Tibial nerve (tissue), 4 donors: ENCODE data around the gene CYBA. TPM values are rescaled to one million over a fixed set of nuclear protein-coding genes. Genes with fewer than 3 reads are reported as not detected.

ENCODE experiments used
- DNase-seq, 2 donors: peaks; one replicate each; pipeline ENCODE4 v3.0.0-alpha.2; 2019; ENCODE audit warnings: low spot score in 2 of 2
- H3K27ac ChIP-seq, 4 donors: fragments of 200-600 bp; sonication (generic) in 3 of 4; one replicate each; pipeline ENCODE4 v1.5.1; 2017 to 2019; ENCODE audit warnings: mild to moderate bottlenecking in 1 of 4
- H3K27me3 ChIP-seq, 2 donors: fragments of 200-600 bp; sonication (generic) in 1 of 2; one replicate each; pipeline versions ENCODE4 v1.5.1 to v1.6.0; 2017 to 2019
- H3K36me3 ChIP-seq, 3 donors: fragments of 200-600 bp; sonication (generic); one replicate each; pipeline ENCODE4 v1.5.1; 2018 to 2019
- H3K4me1 ChIP-seq, 4 donors: fragments of 200-600 bp; sonication (generic) in 3 of 4; one replicate each; pipeline ENCODE4 v1.5.1; 2017 to 2019
- H3K4me3 ChIP-seq, 4 donors: fragments of 200-600 bp; sonication (generic) in 3 of 4; one replicate each; pipeline ENCODE4 v1.5.1; 2017 to 2019; ENCODE audit warnings: mild to moderate bottlenecking in 1 of 4, moderate library complexity in 1 of 4
- H3K9me3 ChIP-seq, 4 donors: fragments of 200-600 bp; sonication (generic) in 3 of 4; one replicate each; pipeline ENCODE4 v1.5.1; 2017 to 2019
- CTCF ChIP-seq, 5 experiments: fragments of 200-600 bp in 3 of 5; fragments of 450-650 bp in 2 of 5; sonication (generic) in 3 of 5; IDR thresholded peaks; one replicate each; pipeline ENCODE4 v1.5.1; 2016 to 2019; ENCODE audit warnings: antibody characterized with exemption in 5 of 5, mild to moderate bottlenecking in 3 of 5, moderate library complexity in 2 of 5
- EP300 ChIP-seq, 2 donors: sonication (generic); formaldehyde crosslinking; IDR thresholded peaks; one replicate each; pipeline ENCODE4 v1.6.1; 2017; ENCODE audit warnings: antibody characterized with exemption in 2 of 2, mild to moderate bottlenecking in 1 of 2
- POLR2A ChIP-seq, 2 donors: fragments of 450-650 bp; IDR thresholded peaks; one replicate each; pipeline ENCODE4 v1.6.1; 2017; ENCODE audit warnings: antibody characterized with exemption in 2 of 2, mild to moderate bottlenecking in 2 of 2, moderate library complexity in 2 of 2
- WGBS, 2 donors: methylation state at CpG; one replicate each; pipeline ENCODE4 v1.1.5; 2018; 5-methylcytosine and 5-hydroxymethylcytosine counted together
- total RNA-seq, 4 donors: library from RNA; depleted of rRNA; stranded (reverse); fragments of >200 nt; gene quantifications; one replicate each; pipeline ENCODE4 v1.1.0, GENCODE V29; 2016

Gene CYBA
- total RNA-seq, 4 donors from 2014 or later: 86.3 to 199 (median 121) TPM

DNA sequence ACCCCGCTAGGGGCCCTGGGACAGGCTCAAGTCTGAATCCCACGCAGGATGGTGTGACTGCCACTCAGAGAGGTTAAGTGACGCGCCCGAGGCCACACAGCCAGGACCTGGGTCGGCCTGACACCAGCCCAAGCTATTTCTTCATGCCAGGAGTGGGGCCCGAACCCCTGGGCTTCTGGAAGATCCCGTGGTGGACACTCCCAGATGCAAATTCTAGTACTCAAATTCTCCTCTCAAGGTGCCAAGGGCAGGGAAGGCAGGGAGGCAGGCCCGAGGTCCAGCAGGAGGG, 7.3 kb downstream of the CYBA start:
- TF ChIP-seq EP300 (IDR thresholded peaks at IDR 0.05) (no peak), CTCF (IDR thresholded peaks at IDR 0.05) (no peak), POLR2A (IDR thresholded peaks at IDR 0.05) (no peak)
- WGBS, 2 donors: 85 to 100% methylated on average over 3 to 8 of the region's 9 CpGs
- DNase-seq: no peak
- Histone ChIP-seq H3K9me3 (no peaks in the 10 kb centered on the region), H3K27ac (no peak overlapping the region), H3K27me3 (peaks cover 0 to 26% of the 10 kb centered on the region in 2 donors), H3K4me3 (no peak overlapping the region), H3K36me3 (peaks cover 0 to 51% (median 0%) of the 10 kb centered on the region in 3 donors), H3K4me1 (peaks cover 0 to 21% (median 0%) of the 10 kb centered on the region in 4 donors)

DNA sequence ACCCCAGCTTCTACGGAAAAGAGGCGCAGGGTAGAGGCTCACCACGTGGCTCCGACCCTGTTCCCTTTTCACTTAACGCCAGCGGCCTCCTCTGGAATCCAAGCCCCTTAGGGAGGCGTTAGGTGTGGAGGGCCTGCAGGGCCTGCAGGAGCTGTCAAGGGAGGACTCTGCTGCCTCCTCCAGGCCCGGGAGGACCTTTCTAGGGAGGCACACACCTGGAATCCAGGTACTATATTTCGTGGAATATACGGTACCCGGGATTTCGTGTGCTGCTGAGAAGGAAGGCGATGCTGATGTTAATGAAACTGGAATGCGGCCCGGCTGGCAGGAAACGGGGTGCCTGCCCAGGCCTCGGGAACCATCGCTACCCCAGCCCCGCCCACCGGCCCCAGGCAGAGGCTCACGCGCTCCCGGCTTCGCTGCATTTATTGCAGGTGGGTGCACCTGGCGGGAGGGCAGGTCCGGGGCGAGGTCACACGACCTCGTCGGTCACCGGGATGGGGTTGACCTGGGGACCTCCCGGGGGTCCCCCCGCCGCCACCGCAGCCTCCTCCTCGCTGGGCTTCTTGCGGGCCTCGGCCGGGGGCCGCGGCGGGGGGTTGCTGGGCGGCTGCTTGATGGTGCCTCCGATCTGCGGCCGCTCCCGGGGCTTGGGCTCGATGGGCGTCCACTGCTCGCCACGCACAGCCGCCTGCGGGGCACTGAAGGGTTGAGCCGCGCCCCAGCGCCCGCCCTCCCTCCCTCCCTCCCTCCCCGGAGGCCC, 7.8 kb downstream of the CYBA start:
- peaks cover 0 to 51% (median 0%) of the 10 kb centered on the region in 3 donors for H3K36me3 ChIP-seq
- H3K27me3 ChIP-seq: peaks cover 0 to 31% of the 10 kb centered on the region in 2 donors
- TF ChIP-seq POLR2A (IDR thresholded peaks at IDR 0.05): no peak
- no peak for TF ChIP-seq CTCF (IDR thresholded peaks at IDR 0.05)
- no peak for TF ChIP-seq EP300 (IDR thresholded peaks at IDR 0.05)
- 76 to 86% methylated on average over 33 to 35 of the region's 58 CpGs for WGBS, 2 donors
- H3K9me3 ChIP-seq: no peaks in the 10 kb centered on the region
- peaks cover 0 to 24% (median 0%) of the 10 kb centered on the region in 4 donors for H3K4me1 ChIP-seq
- H3K27ac ChIP-seq: no peak overlapping the region
- H3K4me3 ChIP-seq: no peak overlapping the region
- no peak for DNase-seq

GRCh38 chr16:88640498-88641247, 10.2 kb downstream of the CYBA start:
- no peak for DNase-seq
- TF ChIP-seq EP300 (IDR thresholded peaks at IDR 0.05) (no peak), POLR2A (IDR thresholded peaks at IDR 0.05) (no peak), CTCF (IDR thresholded peaks at IDR 0.05) (no peak)
- peaks cover 0 to 52% of the 10 kb centered on the region in 2 donors for H3K27me3 ChIP-seq
- peaks cover 0 to 28% (median 0%) of the 10 kb centered on the region in 3 donors for H3K36me3 ChIP-seq
- H3K4me1 ChIP-seq: peaks cover 0 to 19% (median 0%) of the 10 kb centered on the region in 4 donors
- H3K27ac ChIP-seq: no peak overlapping the region
- WGBS, 2 donors: 54 to 55% methylated on average over 16 to 17 of the region's 17 CpGs
- no peaks in the 10 kb centered on the region for H3K9me3 ChIP-seq
- H3K4me3 ChIP-seq: no peak overlapping the region

GRCh38 chr16:88640039-88640495, 10.8 kb downstream of the CYBA start:
- DNase-seq: no peak
- Histone ChIP-seq H3K27ac (no peak overlapping the region), H3K9me3 (no peaks in the 10 kb centered on the region), H3K4me1 (peaks cover 0 to 19% (median under 1%) of the 10 kb centered on the region in 4 donors), H3K4me3 (no peak overlapping the region), H3K36me3 (peaks cover 0 to 22% (median 0%) of the 10 kb centered on the region in 3 donors), H3K27me3 (peaks cover 0 to 58% of the 10 kb centered on the region in 2 donors)
- 39 to 40% methylated on average over 7 to 13 of the region's 13 CpGs for WGBS, 2 donors
- TF ChIP-seq CTCF (IDR thresholded peaks at IDR 0.05): no peak
- TF ChIP-seq POLR2A (IDR thresholded peaks at IDR 0.05): no peak
- no peak for TF ChIP-seq EP300 (IDR thresholded peaks at IDR 0.05)
